NCI-H2171 treated with DMSO at 0.1 percent for 48 hours (cell line): ENCODE results near the gene KREMEN1.

Experiments used
- DNase-seq: peaks from one replicate; lab custom pipeline; 2025; lab: John Stamatoyannopoulos, UW

Gene KREMEN1

DNA sequence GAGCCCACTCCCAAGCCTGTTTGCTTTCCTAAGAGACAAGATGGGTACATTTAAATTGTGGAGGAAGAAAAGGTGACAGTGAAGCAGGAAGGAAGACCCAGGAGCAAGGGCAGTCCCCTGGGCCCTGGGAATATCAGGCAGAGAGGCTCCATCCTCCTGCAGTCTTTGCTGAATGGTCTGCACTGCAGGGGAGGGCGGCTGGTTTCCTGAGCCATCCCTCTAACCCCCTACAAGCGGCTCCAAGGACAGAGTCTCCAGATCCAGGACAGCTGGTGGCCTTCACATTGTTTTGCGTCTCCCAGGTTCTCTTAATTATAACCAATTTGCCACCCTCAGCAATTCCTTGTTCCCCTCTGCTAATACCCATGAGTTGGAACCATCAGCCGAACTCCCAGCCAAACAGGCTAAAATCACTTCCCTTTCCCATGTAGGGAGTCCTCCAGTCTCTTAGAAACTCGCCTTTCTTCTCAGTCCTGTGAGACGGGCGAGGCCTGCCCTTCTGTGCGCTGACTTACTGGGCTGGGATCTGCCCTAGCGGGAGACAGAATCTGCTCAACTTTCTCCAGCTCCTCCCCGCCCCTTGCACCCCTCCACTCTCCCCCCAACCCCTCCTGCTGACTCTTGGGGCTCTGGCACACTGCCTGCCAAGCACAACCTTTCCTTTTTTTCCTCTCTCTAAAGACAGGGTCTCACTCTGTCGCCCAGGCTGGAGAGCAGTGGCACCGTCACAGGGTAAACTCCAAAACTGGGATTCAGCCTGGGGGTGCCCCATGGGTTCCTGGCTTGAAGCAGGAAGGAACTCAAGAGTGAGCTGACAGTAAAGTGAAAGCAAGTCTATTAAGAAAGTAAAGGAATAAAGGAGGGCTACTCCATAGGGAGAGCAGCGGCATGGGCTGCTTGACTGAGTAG lies 79.5 kb downstream of the KREMEN1 start:
- no peak for DNase-seq

DNA sequence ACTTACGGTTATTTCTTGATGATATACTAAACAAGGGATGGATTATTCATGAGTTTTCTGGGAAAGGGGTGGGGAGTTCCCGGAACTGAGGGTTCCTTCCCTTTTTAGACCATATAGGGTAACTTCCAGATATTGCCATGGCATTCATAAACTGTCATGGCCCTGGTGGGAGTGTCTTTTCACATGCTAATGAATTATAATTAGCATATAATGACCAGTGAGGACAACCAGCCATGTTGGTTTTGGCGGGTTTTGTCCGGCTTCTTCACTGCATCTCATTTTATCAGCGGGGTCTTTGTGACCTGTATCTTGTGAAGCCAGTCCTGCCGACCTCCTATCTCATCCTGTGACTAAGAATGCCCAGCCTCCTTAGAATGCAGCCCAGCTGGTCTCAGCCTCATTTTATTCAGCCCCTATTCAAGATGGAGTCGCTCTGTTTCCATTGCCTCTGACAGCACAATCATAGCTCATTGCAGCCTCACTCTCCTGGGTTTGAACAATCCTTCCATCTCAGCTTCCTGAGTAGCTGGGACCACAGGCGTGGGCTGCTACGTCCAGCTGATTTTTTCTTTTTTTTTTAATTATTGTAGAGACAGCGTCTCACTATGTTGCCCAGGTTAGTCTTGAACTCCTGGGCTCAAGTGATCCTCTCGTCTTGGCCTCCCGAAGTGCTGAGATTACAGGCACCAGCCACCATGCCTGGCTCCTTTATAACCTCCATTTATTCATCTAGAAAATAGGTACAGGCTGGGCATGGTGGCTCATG lies 80.3 kb downstream of the KREMEN1 start:
- DNase-seq, result no peak

DNA sequence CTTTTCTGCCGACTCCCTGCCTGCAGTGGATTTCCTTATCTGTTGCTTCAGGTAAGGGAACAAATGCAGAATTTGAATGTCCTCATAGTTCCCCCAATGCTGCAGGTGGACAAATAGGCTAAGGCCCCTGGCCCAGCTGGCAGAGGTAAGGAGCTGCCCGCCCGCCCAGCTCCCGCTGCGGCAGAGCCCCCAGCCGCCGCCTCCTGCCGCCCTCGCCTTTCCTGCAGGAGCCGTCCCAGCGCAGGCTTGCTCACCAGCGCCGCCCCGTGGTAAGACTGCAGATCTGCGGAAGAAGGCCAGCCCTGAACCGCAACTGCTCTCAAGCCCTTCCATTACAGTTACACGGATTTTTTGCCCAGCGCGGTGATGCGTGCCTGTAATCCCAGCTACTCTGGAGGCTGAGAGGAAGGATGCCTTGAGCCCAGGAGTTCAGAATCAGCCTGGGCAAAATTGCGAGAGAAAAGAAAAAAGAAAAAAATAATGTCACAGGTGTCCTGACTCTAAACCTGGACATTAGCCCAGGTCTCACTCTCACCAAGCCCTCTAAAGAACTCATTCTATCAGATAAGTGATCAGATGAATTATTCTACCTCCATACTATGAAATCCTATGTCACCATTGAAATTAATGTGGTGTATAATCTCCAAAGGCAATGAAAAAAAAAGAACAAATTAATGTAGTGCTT lies 81.7 kb downstream of the KREMEN1 start:
- peak; percentile 46 for DNase-seq

DNA sequence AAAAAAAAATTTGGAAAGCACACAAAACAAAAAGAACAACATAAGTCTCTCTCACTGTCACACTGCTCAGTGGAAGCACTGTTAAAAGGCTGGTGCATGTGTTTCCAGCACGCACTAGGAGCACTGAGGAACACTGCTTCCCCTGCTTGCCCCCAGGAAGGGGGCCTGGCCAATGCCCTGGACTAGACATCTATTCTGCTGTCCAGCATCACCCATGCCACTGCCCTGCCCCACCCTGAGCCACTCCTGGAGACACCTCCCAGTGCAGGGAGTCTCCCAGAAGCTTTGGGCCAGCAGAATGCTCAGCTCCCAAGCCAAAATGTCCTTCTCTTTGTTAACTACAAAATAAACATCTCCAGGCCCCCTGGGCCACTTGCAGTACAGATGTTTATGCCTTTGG lies 83.1 kb downstream of the KREMEN1 start:
- DNase-seq, result no peak

DNA sequence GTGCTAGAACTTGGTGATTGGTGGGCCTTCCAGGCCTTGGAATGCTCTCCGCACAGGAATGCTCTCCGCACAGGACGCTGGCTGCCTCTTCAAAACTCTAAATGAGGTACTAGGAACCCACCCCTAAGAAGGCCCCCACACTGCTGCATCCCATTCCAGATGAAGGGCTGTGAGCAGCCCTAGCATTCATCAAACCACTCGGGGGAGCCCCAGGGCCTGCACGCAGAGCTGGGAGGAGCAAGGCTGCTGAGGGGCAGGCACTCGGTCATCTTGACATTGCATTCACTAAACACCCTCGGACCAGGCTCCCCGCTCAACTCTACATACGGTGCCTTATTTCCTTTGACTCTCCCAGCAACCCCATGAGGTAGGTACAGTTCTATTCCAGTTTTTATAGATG lies 83.7 kb downstream of the KREMEN1 start:
- no peak for DNase-seq

DNA sequence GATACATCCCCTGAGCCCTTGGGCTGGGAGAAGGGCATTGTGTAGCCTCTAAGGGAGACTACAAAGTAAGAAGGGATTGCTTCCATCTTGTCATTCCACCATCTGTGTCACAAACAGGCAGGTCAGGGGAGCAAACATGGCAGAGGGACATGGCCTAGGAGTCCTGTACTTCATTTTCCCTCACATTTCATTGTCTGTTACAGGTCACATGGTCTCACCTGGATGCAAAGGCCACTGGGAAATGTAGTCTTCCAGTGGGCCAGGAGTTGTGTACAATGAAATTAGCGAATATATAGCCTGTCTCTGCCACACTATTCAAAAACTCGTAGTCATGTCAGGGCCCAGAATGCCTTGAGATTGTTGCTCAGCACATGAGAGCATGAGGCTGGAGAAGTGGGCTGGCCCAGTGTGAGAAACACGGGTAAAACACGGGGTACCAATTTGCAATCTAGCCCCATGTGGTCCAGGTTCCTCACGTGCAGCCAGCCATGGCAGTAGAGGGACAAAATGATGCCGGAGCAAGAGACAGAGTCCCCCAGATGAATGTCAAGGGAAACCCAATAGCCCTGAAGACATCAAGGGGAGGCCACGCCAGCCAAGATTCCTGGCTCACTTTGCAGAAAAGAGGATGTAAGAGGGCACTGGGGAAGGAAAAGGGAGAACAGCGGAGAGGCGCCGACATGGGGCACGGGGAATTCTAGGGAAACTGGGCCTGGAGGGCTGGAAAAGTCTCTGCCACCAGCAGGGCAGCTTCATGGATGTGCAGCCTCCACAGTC lies 85.1 kb downstream of the KREMEN1 start:
- peak; percentile 54 for DNase-seq

DNA sequence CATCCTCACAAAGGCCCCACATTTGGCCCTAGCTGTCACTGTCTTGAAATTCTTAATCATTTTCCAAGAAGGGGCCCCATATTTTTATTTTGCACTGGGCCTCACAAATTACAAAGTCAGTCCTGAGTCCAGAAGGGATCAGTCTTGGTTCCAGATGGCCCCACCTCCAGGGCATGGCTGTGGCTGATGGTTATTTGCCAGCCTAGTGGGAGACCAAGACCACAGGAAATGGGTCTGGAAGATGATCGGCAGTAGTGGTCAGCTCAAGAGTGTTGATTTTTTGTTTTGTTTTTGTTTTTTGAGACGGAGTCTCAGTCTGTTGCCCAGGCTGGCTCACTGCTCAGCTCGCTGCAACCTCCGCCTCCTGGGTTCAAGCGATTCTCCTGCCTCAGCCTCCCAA lies 85.7 kb downstream of the KREMEN1 start:
- no peak for DNase-seq

DNA sequence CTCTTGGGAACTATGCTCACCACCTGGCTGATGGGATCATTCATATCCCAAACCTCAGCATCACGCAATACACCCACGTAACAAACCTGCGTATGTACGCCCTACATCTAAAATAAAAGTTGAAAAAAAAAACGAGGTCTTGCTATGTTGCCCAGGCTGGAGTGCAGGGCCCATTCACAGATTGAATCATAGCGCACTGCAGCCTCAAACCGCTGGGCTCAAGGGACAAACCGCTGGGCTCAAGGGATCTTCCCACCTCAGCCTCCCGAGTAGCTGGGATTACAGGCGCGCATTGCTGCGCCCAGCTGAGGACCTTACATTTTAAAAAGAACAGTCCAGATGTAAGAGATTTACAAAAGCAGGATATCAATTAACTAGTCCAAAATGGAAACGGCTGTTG lies 91.0 kb downstream of the KREMEN1 start:
- no peak for DNase-seq

DNA sequence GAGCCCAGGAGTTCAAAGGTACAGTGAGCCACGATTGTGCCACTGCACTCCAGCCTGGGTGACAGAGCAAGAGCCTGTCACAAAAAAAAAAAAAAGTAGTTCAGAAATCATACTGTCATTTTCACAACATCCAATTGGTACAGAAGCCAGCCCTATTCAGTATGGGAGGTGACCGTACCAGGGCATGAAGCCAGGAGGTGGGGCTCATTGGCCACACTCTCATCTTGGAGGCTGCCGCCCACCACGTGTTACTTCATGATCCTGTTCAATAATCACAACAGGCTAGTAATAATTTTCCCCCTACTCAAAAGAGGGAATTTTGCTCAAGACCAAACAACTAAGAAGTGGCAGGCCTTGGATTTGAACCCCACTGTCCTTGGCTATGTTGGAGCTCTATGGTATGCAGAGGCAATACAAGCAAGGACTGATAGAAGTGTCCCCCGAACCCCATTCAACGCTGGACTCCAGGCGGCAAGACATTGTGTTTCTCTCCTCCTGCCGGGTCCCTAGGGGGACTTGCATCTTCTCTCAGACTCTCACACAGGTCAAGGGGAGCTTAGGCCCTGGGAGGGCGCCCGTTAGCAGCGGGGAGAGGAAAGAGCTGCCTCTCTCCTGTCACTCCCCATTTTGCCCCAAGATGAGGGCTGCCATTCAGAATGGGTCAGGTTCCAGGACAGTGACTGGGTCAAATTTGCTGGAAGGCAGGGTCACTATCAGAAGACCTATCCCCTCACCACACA lies 92.7 kb downstream of the KREMEN1 start:
- no peak for DNase-seq

DNA sequence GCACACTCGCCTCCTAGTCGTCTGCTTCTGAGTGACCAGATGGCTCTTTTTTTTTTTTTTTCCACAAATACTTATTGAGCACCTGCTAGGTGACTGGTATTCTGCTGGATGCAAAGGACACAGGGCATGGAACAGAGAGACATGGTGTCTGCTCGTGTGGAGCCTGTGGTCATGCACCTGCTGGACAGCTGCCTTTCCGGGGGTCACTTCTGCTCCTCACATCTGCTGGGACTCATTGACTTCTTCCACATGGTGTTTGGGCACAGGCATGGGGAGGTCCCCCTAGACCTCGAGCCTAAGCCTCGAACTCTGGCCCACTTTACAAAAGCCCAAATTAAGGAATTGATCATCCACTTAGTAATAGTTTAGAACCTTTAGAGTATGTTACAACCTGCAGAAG lies 93.3 kb downstream of the KREMEN1 start:
- DNase-seq, result peak; percentile 27

DNA sequence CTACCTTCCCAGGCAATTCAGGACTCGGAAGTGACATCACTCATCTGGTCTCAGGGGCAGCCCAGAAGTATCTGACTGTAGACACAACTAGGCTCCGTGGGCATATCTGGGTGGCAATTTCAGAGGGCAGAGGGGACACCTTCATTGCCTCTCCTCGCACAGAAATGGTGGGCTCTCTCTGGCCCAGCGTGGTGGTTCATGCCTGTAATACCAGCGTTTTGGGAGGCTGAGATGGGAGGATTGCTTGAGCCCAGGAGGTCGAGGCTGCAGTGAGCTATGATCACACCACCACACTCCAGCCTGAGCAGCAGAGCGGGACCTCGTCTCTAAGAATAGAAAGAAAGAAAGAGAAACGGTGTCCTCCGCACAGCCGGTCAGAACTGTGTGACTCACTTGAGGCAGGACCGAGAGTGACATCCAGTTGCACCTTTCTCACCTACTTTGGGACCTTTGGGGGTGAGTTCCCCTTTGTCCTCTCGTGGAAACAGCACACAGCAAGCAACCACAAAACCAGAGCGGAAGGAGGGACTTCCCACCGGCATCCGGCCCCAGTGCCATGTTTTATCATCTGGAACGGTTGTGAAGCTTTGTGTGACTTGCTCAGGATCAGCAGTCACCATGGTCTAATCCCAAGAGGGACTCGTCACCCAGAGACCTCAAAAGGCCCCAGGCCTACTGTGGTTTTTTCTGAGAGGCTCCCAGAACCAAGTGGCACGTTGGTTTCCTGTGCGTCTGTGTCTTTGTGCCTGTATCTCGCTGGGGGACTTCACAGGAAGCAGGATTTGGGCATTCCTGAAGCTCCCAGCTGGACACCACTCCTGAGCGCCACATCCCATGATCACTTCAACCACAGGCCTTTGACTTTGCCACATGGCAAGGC lies 94.4 kb downstream of the KREMEN1 start:
- no peak for DNase-seq

DNA sequence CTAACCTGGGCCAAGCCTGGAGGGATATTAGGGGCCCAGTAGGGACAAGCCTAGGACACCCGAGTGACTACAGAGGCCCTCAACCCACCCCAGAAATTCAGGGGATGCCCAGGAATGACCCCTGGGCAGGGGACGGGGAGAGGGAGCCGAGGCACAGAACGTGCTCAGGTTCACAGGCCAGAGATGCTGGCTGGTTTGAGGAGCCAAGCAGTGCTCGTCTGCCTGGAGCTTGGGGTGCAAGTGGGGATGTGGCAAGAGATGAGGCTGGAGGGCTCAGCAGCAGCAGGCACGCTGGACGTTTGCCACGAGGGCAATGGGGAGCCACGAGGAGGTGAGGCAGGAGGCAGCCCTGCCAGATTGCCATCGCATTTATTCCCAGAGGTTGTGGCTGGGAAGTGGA lies 98.9 kb downstream of the KREMEN1 start:
- DNase-seq, result no peak

DNA sequence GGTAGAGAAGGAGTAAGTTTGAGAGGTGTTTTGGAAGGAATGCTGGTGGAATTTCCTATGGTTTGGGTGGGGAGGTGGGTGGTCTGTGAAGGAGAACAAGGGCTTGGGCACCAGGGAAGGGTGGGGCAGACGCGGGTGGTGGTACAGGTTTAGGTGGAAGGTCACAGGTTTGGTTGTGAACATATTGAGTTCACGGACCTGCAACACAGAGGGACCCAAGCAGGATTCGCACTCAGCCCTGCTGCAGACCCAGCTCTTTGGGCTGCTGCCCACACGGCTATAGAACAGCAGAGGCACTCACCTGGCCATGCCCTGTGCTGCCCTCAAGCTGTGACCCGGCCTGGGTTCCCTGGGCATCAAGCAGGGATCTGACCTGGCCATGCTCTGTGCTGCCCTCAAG lies 99.4 kb downstream of the KREMEN1 start:
- DNase-seq, result no peak

DNA sequence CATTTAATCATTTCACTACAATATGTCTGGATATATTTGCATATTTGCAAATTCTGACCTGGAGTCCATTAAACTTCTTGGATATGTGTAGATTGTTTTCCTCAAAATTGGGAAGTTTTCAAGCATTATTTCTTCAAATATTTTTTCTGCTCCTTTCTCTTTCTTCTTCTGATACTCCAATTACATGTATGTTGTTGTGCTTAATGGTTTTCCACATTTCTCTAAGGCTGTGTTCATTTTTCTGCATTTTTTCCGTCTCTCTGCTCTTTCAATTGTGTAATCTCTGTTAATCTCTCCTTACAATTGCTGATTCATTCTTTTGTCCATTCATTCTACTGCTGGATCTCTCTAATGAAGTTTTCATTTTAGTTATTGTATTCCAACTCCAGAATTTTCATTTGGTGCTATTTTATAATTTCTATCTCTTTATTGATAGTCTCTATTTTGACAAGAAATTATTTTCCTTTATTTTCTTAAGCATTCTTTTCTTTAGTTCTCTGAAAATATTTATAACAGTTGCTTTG lies 102.5 kb downstream of the KREMEN1 start:
- DNase-seq, result no peak

DNA sequence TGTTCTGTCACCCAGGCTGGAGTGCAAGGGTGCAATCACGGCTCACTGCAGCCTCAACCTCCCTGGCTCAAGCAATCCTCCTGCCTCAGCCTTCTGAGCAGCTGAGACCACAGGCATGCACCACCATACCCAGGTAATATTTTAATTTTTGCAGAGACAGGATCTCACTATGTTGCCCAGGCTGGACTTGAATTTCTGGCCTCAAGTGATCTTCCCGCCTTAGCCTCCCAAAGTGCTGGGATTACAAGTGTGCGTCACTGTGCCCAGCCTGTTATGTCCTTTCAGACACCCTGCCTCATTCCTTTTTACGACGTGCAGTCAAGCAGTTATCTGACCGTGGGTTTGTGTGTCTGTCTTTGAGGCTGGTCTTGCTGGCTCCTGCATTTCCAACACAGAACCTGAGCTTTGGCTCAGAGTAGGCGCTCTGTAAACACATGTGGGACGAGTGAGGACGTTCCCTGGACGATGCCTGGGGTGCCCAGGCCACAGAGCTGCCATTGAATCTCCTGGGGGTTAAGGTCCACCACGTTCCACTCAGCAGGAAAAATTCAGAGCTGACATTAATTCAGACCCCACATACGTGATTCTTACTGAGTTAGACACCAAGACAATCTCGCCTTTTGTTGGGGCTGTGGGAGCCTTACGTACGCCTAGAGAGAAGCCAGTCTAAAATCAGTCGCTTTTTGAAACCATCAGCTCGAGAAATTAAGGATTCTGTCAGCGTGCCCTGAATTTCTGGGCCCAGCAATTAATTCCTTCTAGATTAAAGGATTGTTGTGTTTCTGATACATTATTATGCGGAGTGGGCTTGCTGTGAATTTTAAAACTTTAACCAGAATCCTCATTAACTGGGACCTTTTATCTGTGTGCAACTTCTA lies 111.4 kb downstream of the KREMEN1 start:
- no peak for DNase-seq

DNA sequence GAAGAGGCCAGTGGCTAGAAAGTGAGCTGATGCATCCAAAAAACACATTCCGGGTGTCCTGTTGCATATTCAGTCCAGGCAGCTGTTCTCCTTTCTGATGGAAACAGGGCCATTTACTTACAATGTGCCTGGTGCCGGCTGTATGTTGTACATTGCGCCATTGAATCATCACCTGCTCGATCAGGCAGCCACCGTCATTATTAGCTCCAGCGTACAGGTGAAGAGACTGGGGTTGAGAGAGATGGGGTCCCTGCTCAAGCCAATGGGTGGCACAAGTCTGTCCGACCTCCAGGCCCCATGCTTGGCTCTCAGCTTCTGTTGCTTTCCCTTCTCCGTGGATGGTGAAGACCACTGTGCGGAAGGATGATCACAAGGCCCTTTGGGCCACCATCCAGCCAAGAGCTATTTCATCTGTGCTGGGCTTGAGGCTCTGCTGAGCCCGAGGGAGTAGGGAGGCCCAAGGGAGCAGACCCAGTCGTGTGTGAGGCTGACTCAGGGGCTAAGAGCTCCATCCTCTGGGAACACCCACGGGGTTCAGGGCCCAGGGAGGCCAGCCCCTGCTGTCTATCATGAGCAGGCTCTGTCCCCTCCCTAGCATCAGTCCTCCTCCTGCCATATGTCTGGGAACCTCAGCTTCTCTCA lies 112.1 kb downstream of the KREMEN1 start:
- DNase-seq, result no peak

DNA sequence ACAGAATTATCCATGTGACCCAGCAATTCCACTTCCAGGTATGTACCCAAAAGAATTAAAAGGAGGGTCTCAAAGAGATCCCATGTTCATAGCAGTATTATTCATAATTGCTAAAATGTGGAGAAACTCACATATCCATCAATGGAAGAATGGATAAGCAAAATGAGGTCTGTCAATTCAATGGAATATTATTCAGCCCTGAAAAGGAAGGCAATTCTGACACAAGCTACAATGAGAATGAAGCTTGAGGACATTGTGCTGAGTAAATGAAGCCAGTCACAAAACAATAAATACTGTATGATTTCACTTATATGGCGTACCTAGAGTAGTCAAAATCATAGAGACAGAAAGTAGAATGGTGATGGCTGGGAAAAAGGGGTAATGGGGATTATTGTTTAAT lies 113.5 kb downstream of the KREMEN1 start:
- DNase-seq, result no peak

DNA sequence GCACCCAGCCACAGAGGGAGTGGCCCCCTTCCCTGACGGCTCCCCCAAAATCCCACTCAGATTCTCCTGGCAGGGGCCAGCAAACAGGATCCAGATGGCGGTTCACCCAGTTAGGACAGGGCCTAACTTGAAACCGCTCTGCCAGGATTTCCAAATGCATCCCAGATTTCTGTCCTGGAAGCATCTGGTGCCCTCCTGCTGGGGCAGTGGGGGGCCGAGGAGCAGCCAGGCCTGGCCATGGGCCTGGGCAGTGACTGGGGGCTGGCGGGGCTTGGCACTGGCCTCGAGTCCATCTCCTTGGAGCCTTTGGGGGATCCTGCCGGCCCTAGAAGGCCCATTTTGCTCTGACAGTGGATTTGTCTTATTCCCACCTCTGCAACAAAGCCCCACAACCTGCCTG lies 115.0 kb downstream of the KREMEN1 start:
- DNase-seq, result no peak
